Kasumi-1 (cell line): Measurements from ENCODE around the gene ZNF236.
"Not testable (repeated sequence)": the region's sequence is repeated elsewhere in the genome, so short reads cannot be mapped to it uniquely, and the experiment has no call there.

Experiments used
- DNase-seq, 2 experiments: peaks; one replicate each; lab custom pipeline; 2025; lab: John Stamatoyannopoulos, UW

Gene ZNF236

DNA sequence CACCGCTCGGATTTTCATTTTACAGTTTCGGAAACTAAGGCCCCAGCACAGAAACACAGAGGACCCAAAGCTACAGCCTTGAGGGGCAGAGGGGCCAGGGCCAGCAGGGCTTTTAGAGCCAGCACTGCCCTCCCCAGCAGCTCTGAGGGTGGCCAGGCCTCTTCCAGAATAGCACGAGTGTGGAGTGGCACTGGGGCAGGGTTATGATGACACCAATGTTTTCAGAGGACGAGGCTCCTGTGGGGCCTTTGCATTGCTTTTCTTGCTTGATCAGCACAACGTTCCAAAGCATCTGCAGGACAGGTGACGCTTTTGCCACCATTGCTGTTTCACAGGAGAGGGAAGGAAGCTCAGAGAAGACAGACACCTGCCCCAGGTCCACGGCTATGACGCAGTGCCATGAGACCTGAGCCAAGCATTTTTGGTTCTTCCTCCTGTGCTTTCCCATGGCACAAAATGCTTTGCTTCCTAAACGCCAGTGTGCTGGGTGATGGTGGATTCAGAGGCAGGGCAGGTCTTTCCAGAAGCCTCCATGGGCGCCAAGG lies 183.4 kb downstream of the ZNF236 start:
- no peak for DNase-seq

DNA sequence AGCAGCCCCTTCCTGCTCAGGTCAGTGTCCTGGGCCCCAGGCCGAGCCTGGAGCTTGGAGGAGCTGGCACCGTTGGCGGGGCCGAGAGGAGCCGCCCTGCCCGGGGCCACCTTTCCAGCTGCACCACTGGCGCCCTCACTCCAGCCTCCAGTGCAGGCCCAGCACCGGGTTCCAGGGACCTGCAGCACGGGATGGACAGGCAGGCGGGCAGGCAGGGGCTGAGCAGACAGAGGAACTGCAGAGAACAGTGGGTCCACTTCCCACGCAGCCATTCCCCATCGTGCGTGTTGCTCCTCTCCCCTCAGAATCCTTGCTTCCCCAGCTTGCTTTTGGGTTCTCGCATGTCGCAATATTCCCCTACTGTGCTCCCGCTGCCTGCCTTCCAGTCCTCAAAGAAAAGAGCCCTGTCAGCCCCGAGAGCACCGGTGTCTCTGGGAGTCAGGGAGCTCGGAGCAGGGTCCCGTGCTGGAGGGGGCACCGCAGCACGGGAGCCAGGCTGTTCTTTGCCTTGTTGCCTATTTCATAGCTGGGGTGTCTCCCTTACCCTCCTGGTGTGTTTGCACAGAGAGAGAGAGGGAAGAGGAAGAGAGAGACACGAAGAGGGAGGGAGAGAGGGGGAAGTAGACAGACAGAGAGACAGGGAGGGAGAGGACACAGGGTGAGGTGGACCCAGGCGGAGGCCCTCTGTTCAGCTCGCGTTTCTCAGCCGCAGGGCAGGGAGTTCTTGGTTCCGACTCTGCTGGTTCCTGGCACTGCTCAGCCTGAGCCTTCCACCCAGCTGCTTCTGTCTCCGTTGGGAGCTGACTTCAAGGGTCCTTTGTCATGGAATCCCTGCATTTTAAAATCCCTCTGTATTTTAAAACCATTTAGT lies 184.2 kb downstream of the ZNF236 start:
- DNase-seq, result no peak

DNA sequence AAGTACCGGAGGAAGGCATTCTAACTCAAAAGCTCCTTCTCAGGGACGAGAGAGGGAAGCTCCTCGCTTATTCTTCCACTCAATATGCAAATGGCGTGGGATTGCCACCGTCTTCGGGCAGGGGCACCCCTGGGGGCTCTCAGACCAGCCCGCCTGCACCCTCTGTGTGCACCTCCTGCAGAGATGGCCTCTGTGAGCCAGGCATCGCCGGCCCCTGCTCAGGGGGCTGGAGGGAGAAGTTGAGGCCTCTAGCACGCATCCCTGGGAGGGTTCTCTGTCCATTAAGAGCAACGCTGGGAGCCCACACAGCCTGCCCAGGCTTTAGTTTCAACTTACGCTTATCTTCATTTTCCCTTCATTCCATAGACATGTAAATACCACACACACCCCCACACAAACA lies 184.9 kb downstream of the ZNF236 start:
- no peak for DNase-seq

DNA sequence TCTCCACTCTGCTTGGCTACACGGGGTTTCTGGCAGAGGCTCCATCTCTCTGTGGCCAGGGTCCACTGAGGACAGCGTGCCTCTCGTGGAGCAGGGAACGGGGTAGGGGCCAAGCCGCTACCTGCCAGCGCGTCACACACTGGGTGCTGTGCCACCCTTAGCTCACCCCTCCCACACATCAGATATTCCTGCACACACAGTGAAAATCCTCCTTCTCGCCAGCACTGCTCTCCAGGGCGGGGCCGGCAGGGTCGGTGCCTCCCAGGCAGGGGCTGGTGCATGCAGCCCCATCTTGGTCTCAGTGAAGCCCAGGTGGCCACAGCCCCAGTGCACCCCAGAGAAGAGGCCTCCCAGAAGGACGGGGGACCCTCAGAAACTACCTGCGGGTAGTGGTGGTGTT lies 185.6 kb downstream of the ZNF236 start:
- DNase-seq, result no peak

DNA sequence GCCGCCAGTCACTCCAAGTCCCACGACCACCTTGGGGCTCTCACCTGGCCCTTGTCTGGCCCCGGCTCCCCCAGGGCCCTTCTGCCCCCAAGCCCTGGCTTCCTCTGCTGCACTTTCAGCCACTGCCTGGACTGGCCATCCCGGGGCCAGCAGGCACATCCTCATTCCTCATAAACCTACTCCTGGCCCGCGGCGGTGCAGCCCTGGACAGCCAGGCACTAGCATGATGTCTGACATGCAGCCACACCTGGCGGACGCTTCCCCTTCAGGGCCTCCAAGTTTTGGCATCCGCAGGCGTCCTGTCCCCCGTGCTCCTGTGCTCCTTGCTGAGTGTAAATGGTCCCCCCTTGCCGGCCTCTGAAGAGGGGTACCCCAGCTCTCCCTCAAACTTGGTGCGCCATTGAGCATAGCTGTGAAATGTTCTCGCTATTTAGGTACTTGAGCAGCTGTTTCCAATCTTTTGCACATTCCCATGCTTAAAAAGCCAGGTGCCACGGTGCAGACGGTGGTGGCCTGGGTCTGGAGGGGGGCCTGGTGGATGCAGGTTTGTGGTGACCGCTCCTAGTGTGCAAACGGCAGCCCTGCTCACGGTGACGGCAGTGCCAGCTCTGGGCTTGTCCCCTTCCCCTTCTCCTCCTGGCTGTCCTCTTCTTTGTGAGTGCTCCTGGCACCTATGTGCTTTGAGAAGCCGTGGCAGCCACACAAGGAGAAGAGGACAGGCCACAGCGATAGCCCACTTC lies 186.4 kb downstream of the ZNF236 start:
- no peak for DNase-seq

DNA sequence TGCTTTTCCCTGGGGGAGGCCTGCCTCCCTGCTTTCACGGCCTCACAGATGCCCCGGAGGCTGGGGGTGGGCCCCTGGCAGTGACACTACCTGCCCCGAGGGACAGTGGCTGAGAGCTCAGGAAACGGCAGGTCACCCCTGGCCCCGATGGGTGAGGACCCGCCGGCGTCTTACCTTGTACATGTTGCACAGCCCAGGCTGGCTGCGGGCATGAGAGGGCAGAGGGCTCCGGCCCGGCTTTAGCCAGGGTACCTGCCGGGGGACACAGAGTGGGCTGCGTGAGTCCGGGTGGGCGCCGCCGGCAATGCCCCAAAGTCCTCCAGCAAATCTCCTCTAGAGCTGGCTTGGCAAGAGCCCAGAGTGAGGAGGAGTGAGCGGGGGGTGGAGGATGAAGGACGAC lies 187.3 kb downstream of the ZNF236 start:
- DNase-seq, result no peak

DNA sequence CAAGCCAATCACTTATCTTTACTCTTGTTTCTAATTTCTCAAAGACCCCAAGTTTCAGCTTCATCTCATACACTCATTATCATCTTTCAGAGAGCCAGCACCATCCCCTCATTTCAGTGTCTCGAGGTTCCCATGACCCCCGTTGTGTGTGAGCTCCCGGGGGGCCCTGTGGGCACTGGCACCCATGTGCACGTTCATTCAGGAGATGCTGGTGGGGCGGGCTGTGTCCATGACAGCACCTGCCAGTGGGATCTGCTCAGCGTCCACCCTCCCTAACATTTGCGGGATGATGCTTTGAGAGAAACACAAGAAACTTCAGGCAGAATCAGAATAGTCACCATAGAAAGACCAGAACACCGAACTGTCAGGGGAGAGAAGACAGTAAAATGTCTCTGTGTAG lies 189.8 kb downstream of the ZNF236 start:
- DNase-seq, result no peak

DNA sequence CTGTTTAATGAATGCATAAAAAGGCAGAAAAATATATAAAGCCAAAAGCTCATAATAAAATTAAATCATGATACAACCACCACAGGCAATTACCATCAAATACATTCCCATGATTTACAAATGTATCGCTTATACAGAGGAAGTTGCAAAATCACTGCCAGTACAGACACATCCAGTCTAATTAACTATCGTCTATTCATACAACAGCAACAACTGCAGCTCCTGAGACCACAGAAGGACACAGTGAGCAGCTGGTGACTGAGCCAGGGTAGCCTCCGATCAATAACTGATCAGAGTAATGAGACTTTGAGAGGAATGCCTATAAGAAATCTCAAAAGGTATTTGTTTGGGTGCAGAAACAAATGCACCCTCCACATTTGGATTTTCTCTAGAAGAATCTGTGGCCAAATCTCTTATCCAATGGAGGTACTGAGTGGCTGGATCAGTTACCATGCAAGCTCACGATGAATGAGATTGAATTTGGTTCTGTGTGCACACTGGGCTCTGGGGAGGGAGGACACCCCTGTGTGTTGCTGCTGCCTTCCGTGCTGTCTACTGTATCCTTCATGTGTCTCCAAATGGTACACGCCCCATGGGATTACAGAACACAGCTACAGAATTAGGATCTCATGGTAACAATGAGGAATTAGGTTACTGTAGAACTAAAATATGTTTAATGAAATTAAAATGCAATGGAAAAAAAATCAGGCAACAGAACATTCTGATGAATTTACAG lies 190.6 kb downstream of the ZNF236 start:
- no peak for DNase-seq

DNA sequence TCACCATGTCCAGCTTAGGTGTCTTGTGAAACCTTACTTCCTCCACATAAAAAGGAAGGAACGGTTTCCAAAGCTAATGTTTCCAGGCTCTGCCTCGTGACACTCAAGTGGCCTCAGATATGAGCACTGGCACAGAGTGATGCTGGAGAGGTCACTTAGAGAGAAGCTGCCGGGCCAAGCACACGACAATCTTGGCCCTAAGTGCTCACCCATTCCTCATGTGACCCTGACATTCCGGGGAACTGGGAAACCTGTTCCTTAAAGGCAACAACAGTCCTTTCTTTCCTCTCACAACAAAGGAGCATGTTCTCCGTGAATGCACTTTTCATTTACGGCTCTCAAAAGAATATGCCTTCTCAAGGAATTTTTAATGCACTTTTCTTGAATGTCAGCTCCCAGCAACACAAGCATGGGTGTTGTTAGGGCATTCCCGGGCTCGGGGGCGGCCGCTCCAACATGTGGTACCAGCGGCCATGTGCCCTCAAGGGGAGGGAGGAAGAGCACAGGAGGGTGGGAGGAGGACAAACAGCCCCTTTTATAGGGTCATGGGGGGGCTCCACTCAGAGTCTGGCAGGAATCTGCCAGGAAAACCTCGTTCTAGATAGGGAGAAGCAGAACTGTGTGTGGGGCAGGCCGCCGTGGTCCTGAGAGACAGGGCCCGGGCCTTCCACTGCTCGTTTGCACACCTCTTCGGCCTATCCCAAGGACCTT lies 191.6 kb downstream of the ZNF236 start:
- no peak for DNase-seq

DNA sequence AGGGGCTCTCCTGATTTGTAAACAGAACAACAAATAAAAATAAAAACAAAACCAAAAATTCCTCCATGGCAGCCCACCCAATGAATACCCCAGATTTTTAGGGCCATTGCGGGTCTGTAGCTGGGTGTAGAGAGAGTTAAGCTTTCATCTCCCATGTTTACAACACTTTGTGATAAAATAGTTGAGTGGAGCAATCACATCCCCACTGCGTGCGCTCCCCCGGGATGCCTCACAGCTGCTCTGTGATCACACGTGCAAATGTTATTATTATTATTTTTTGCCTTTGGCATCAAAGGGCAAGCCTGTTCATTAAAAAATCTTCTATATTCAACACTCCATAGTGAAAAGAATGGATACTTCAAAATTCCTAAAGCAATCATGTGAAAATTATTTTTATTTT lies 192.2 kb downstream of the ZNF236 start:
- no peak for DNase-seq

DNA sequence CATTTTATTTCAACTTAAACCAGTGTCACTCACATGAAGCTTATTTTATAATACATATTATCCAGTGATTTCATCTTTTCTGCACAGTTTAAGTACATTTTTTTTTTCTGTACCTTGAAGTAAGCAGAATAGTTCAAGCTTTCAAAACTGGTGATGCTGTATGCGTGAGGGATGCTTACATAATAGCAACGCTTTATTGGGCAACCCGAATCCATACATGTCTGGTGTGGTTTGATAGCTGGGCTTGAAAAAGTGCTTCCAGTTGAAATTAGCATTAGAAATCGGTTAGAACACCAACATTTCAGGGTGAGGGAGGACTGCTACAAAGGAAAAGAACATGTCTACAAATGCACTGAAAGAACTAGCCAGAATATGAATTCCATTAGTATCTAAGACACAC lies 192.8 kb downstream of the ZNF236 start:
- DNase-seq, result no peak

DNA sequence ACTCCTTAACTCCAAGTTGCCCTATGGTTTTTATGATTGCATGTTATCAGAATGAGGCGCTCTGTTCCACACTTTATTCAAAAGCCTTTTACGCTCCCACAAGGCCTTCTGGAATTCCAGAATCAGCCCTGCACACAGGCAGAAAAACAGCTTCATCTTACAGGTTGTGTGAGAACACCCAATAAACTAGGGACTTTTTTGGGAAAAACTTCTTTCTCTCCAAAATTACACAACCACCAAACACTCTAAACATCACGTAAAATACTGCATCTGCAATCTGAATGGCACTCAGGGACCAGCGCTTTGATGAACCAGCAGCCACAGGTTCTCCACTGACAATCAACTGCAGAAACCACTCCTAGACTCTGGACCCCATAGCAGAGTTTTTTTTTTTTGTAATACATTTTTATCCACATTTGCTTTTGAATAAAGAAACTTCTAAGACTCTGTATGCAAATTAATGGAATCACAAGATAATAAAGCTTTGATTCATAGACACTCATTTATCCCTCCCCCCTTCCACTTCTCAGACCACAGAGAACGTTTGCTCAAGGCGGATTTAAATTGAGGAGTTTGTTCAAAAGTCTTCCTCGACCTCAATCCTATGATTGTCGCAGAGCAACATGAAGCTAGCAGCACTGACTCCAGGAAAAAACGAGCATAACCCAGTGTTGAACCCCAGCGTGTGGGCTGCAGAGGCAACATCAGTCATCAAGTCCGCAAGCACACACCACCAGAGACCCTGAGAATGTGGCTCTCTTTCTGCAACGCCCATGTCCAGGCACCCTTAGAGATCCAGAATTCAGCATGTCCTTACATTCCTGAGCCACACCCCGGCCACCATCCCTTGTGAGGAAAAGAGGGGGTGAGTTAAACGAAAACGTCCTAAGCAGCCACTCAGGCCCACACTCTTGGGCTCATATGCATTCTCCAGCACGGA lies 193.7 kb downstream of the ZNF236 start:
- no peak for DNase-seq

DNA sequence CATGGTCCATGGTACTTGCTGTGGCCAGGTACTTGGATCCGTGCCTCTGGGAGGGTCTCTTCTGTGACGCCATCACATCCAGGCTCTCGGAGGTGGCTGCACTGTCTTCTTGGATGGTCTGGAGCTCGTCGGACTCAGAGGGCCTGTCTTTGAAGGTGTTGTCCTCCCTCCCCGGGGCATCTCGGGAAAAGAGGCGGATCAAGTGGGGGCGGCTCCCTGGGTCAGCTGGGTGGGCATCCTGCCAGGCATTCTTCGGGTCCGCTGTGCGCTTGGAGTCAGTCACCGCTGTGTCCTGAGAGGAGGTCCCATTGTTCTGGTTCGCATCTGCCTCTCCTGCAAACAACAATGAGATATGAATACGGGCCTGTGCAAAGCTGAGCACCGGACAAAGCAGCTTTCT lies 194.6 kb downstream of the ZNF236 start:
- no peak for DNase-seq

DNA sequence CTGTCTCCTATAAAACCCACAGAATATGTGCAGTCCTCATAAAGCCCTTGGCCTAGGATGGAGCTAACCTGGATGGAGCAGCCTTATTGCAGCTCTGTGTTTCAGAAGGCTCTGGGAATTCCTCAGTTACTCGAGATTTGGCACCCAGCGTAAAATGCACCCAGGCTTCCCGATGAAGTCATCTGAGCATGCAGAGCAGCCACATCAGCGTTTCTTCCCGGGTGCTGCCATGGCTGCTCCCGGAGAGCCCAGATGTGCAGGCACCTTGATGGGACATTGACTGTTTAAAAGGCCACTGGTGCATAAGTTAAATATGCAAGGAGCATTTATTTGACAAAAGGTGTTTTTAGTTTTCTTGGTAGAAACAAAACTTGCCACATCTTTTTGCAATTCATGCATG lies 195.0 kb downstream of the ZNF236 start:
- DNase-seq, result no peak

DNA sequence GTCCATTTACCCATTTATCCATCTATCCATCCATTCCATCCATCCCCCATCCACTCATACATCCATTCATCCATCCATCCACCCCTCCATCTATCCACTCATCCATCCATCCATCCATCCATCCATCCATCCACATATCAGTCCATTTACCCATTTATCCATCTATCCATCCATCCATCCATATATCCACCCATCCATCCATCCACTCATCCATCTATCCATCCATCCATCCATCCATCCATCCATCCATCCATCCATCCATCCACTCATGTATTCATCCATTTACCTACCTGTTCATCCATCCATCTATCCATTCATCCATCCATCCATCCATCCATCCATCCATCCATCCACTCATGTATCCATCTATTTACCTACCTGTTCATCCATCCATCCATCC lies 196.3 kb downstream of the ZNF236 start:
- not testable (repeated sequence) for DNase-seq

DNA sequence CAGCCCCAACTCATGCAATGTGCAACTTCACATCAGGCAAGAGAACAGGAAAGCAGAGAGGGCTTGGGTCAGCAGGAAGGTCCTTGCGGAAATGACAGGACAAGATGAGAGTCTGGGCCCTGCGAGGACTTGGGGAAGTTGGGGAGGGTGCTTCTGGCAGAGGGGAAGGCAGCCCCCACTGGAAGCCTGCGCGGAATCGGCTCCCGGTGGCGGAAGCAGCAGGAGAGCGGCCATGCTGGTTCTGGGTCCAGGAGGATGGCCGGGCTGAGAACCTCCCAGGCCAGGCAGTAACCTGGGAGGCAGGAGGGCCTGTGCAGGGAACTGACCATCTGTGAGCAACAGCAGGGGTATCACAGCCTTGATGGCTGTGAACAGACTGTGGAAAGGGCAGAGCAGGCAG lies 197.3 kb downstream of the ZNF236 start:
- no peak for DNase-seq
